ENCODE data around the gene LRBA. TPM values are rescaled to one million over a fixed set of nuclear protein-coding genes. Genes with fewer than 3 reads are reported as not detected.

Gene LRBA
- total RNA-seq, 3 donors from 2014 or later, result 26.9 to 138 (median 93.7) TPM

- intact Hi-C loops (cut with DNase I; ENCODE audit: low total_unique reads), result loop anchor here (5.0 kb wide), 1 partner anchor 189 kb away; no protein-coding TSS in a partner anchor
- H3K36me3 ChIP-seq, result no peaks in the 10 kb centered on the region
- no peak for TF ChIP-seq POLR2A (IDR thresholded peaks at IDR 0.05)
- TF ChIP-seq POLR2AphosphoS5 (IDR thresholded peaks at IDR 0.05), result no peak
- TF ChIP-seq, protein P1, sequence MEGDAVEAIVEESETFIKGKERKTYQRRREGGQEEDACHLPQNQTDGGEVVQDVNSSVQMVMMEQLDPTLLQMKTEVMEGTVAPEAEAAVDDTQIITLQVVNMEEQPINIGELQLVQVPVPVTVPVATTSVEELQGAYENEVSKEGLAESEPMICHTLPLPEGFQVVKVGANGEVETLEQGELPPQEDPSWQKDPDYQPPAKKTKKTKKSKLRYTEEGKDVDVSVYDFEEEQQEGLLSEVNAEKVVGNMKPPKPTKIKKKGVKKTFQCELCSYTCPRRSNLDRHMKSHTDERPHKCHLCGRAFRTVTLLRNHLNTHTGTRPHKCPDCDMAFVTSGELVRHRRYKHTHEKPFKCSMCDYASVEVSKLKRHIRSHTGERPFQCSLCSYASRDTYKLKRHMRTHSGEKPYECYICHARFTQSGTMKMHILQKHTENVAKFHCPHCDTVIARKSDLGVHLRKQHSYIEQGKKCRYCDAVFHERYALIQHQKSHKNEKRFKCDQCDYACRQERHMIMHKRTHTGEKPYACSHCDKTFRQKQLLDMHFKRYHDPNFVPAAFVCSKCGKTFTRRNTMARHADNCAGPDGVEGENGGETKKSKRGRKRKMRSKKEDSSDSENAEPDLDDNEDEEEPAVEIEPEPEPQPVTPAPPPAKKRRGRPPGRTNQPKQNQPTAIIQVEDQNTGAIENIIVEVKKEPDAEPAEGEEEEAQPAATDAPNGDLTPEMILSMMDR (IDR thresholded peaks at IDR 0.05), result no peak
- no peaks in the 10 kb centered on the region for H3K9me3 ChIP-seq
- H3K27ac ChIP-seq, result no peak overlapping the region
- H3K4me3 ChIP-seq, result no peak overlapping the region
- no peaks in the 10 kb centered on the region for H3K27me3 ChIP-seq
- no peak for DNase-seq (ENCODE audit: low spot score in 2 of 2)
- H3K4me1 ChIP-seq, result no peaks in the 10 kb centered on the region
These were observed 233.9 kb downstream of the LRBA start for GRCh38 chr4:150781191-150781590.

DNA sequence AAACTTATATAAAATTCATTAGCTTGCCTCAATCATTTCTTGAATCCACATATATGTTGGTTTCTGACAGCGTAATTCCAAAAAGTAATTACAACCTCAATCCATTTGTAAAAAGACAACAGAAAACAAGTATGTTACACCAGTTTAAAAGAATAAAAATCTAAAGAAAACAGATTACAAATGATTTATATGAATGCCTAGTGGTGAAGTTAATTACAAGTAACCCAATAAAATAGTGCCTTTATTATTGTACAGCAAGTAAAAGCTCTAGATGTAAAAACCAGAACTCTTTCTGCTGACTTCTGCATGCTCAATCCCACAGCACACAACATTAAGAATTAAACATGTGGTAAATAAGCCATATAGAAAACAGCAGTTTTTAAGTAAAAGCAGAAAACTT is 235.4 kb downstream of the LRBA start:
- no peak for DNase-seq (ENCODE audit: low spot score in 2 of 2)
- no peak overlapping the region for H3K4me3 ChIP-seq
- no peaks in the 10 kb centered on the region for H3K4me1 ChIP-seq
- intact Hi-C loops (cut with DNase I; ENCODE audit: low total_unique reads), result loop anchor here (5.0 kb wide), 1 partner anchor 187 kb away; no protein-coding TSS in a partner anchor
- no peaks in the 10 kb centered on the region for H3K9me3 ChIP-seq
- no peaks in the 10 kb centered on the region for H3K27me3 ChIP-seq
- H3K27ac ChIP-seq, result no peak overlapping the region
- TF ChIP-seq, protein P1 (IDR thresholded peaks at IDR 0.05), result no peak
- TF ChIP-seq POLR2AphosphoS5 (IDR thresholded peaks at IDR 0.05), result no peak
- no peak for TF ChIP-seq POLR2A (IDR thresholded peaks at IDR 0.05)
- no peaks in the 10 kb centered on the region for H3K36me3 ChIP-seq

- intact Hi-C loops (cut with DNase I; ENCODE audit: low total_unique reads), result no loop called here
- Histone ChIP-seq H3K4me1 (no peaks in the 10 kb centered on the region), H3K27ac (no peak overlapping the region), H3K27me3 (no peaks in the 10 kb centered on the region), H3K9me3 (no peaks in the 10 kb centered on the region), H3K36me3 (no peaks in the 10 kb centered on the region), H3K4me3 (no peak overlapping the region)
- no peak for DNase-seq (ENCODE audit: low spot score in 2 of 2)
- TF ChIP-seq, protein P1 (IDR thresholded peaks at IDR 0.05), result no peak
- TF ChIP-seq POLR2AphosphoS5 (IDR thresholded peaks at IDR 0.05) (no peak), POLR2A (IDR thresholded peaks at IDR 0.05) (no peak)
These were observed 241.2 kb downstream of the LRBA start for GRCh38 chr4:150773729-150774449.

GRCh38 chr4:150773032-150773431 is 242.1 kb downstream of the LRBA start:
- TF ChIP-seq POLR2AphosphoS5 (IDR thresholded peaks at IDR 0.05) (no peak), POLR2A (IDR thresholded peaks at IDR 0.05) (no peak)
- TF ChIP-seq, protein P1 (IDR thresholded peaks at IDR 0.05), result no peak
- no peaks in the 10 kb centered on the region for H3K9me3 ChIP-seq
- DNase-seq (ENCODE audit: low spot score in 2 of 2), result no peak
- H3K27me3 ChIP-seq, result no peaks in the 10 kb centered on the region
- intact Hi-C loops (cut with DNase I; ENCODE audit: low total_unique reads), result no loop called here
- no peaks in the 10 kb centered on the region for H3K36me3 ChIP-seq
- no peak overlapping the region for H3K4me3 ChIP-seq
- no peaks in the 10 kb centered on the region for H3K4me1 ChIP-seq
- H3K27ac ChIP-seq, result no peak overlapping the region

DNA sequence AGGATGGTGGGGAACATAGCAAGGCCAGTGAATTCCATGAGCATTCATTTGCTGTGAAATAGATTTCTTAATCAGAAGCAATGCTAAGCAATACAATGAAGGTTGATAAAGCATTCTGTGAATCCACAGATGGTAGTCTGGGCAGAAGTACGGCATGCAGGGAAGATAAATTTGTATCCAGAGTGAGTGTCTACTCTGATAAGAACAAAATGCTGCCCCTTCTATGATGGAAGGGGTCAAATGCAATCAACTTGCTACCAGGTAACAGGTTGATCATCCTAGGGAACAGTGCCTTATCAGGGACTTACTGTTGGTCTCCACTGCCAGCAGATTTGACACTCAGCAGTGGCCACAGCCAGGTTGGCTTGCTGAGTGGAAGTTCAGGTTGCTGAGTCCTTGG is 243.7 kb downstream of the LRBA start:
- H3K27ac ChIP-seq, result no peak overlapping the region
- no peaks in the 10 kb centered on the region for H3K4me1 ChIP-seq
- H3K36me3 ChIP-seq, result no peaks in the 10 kb centered on the region
- DNase-seq (ENCODE audit: low spot score in 2 of 2), result no peak
- no peak overlapping the region for H3K4me3 ChIP-seq
- H3K27me3 ChIP-seq, result no peaks in the 10 kb centered on the region
- TF ChIP-seq POLR2AphosphoS5 (IDR thresholded peaks at IDR 0.05), result no peak
- TF ChIP-seq, protein P1 (IDR thresholded peaks at IDR 0.05), result no peak
- TF ChIP-seq POLR2A (IDR thresholded peaks at IDR 0.05), result no peak
- intact Hi-C loops (cut with DNase I; ENCODE audit: low total_unique reads), result no loop called here
- H3K9me3 ChIP-seq, result no peaks in the 10 kb centered on the region

All from breast epithelium (tissue), 4 donors.